Astrocyte (in vitro differentiated cells and primary cell): ENCODE measurements around the gene KIRREL3. TPM values are rescaled to one million over a fixed set of nuclear protein-coding genes. Genes with fewer than 3 reads are reported as not detected.

ENCODE experiments used
- DNase-seq: peaks from one replicate; pipeline ENCODE4 v3.0.0-alpha.2; 2010; ENCODE audit warnings: low read depth
- FAIRE-seq: peaks from 2 replicates; lab custom pipeline; 2011; peaks lifted over from hg19 to GRCh38; lab: Jason Lieb, UNC
- H2AFZ ChIP-seq: 2 replicates; pipeline ENCODE4 v1.6.0; 2012; ENCODE audit warnings: low read depth, low read length, inconsistent platforms
- H3K27ac ChIP-seq: 2 replicates; pipeline ENCODE4 v1.5.1; 2011; ENCODE audit warnings: low read depth, low read length, inconsistent platforms
- H3K27me3 ChIP-seq: 2 replicates; pipeline ENCODE4 v1.6.0; 2011; ENCODE audit warnings: low read length, inconsistent platforms; ENCODE audit not compliant: insufficient read depth
- H3K36me3 ChIP-seq: 2 replicates; pipeline ENCODE4 v1.5.1; 2011; ENCODE audit warnings: low read length, inconsistent platforms; ENCODE audit not compliant: insufficient read depth
- H3K4me1 ChIP-seq: 2 replicates; pipeline ENCODE4 v1.5.1; 2011; ENCODE audit warnings: low read length, inconsistent platforms; ENCODE audit not compliant: insufficient read depth
- H3K4me2 ChIP-seq: 2 replicates; pipeline ENCODE4 v1.6.0; 2012; ENCODE audit warnings: low read length, inconsistent platforms
- H3K4me3 ChIP-seq: 2 replicates; pipeline ENCODE4 v1.5.1; 2011; ENCODE audit warnings: low read depth, mild to moderate bottlenecking, low read length, inconsistent platforms; ENCODE audit not compliant: insufficient read depth
- H3K79me2 ChIP-seq: 2 replicates; pipeline ENCODE4 v1.6.0; 2012; ENCODE audit warnings: mild to moderate bottlenecking, low read length, inconsistent platforms; ENCODE audit not compliant: insufficient read depth
- H3K9ac ChIP-seq: 2 replicates; pipeline ENCODE4 v1.6.0; 2012; ENCODE audit warnings: mild to moderate bottlenecking, low read length, inconsistent platforms
- H3K9me3 ChIP-seq: 2 replicates; pipeline ENCODE4 v1.5.1; 2012; ENCODE audit warnings: low read depth, mild to moderate bottlenecking, low read length, inconsistent platforms; ENCODE audit not compliant: insufficient read depth
- H4K20me1 ChIP-seq: 2 replicates; pipeline ENCODE4 v1.6.0; 2012; ENCODE audit warnings: low read length, inconsistent platforms; ENCODE audit not compliant: insufficient read depth
- H3K27ac Mint-ChIP-seq: one replicate; pipeline ENCODE4 v1.8.0; 2021; ENCODE audit warnings: mild to moderate bottlenecking, mixed read lengths; ENCODE audit not compliant: unreplicated experiment
- H3K27me3 Mint-ChIP-seq: one replicate; pipeline ENCODE4 v1.8.0; 2021; ENCODE audit warnings: low read depth, mixed read lengths; ENCODE audit not compliant: unreplicated experiment
- H3K36me3 Mint-ChIP-seq: one replicate; pipeline ENCODE4 v1.8.0; 2021; ENCODE audit warnings: low read depth, mixed read lengths; ENCODE audit not compliant: unreplicated experiment
- H3K4me1 Mint-ChIP-seq: one replicate; pipeline ENCODE4 v1.8.0; 2021; ENCODE audit warnings: low read depth, mixed read lengths; ENCODE audit not compliant: unreplicated experiment
- H3K4me3 Mint-ChIP-seq: one replicate; pipeline ENCODE4 v1.8.0; 2021; ENCODE audit warnings: mild to moderate bottlenecking, moderate library complexity, mixed read lengths; ENCODE audit not compliant: unreplicated experiment
- H3K9me3 Mint-ChIP-seq: one replicate; pipeline ENCODE4 v1.8.0; 2021; ENCODE audit warnings: mild to moderate bottlenecking, mixed read lengths; ENCODE audit not compliant: unreplicated experiment
- EZH2 ChIP-seq: IDR thresholded peaks from 2 replicates; pipeline ENCODE4 v1.6.1; 2012; ENCODE audit warnings: mild to moderate bottlenecking, low read length, inconsistent platforms; ENCODE audit not compliant: insufficient read depth
- total RNA-seq: library from RNA; stranded (reverse); gene quantifications from 2 replicates; pipeline ENCODE4 v1.2.1, GENCODE V29; 2021
- TF ChIP-seq, protein P1 (sequence below): IDR thresholded peaks from 2 replicates; pipeline ENCODE4 v1.5.1; 2011; ENCODE audit warnings: low read depth, mild to moderate bottlenecking, inconsistent platforms, low read length, moderate library complexity; ENCODE audit not compliant: insufficient read depth

The KIRREL3 gene
- total RNA-seq, 1 donor from 2014 or later, result 0.91 TPM

- Mint-ChIP-seq H3K4me1 (no peaks in the 10 kb centered on the region), H3K27me3 (peaks cover 36% of the 10 kb centered on the region), H3K36me3 (no peaks in the 10 kb centered on the region), H3K27ac (no peak overlapping the region), H3K9me3 (peaks cover 2% of the 10 kb centered on the region), H3K4me3 (no peak overlapping the region)
- no peak for TF ChIP-seq EZH2
- TF ChIP-seq, protein P1, sequence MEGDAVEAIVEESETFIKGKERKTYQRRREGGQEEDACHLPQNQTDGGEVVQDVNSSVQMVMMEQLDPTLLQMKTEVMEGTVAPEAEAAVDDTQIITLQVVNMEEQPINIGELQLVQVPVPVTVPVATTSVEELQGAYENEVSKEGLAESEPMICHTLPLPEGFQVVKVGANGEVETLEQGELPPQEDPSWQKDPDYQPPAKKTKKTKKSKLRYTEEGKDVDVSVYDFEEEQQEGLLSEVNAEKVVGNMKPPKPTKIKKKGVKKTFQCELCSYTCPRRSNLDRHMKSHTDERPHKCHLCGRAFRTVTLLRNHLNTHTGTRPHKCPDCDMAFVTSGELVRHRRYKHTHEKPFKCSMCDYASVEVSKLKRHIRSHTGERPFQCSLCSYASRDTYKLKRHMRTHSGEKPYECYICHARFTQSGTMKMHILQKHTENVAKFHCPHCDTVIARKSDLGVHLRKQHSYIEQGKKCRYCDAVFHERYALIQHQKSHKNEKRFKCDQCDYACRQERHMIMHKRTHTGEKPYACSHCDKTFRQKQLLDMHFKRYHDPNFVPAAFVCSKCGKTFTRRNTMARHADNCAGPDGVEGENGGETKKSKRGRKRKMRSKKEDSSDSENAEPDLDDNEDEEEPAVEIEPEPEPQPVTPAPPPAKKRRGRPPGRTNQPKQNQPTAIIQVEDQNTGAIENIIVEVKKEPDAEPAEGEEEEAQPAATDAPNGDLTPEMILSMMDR, result no peak
- Histone ChIP-seq H3K9me3 (no peaks in the 10 kb centered on the region), H3K36me3 (no peaks in the 10 kb centered on the region), H3K27ac (no peak overlapping the region), H3K4me2 (no peak overlapping the region), H2AFZ (no peak overlapping the region), H4K20me1 (no peaks in the 10 kb centered on the region), H3K4me1 (no peaks in the 10 kb centered on the region), H3K9ac (no peak overlapping the region), H3K27me3 (no peaks in the 10 kb centered on the region), H3K4me3 (no peak overlapping the region), H3K79me2 (no peaks in the 10 kb centered on the region)
- DNase-seq (no peak), FAIRE-seq (no peak)
Observed at GRCh38 chr11:126823274-126823673, 177.3 kb downstream of the KIRREL3 start.

GRCh38 chr11:126821827-126822226 lies 178.7 kb downstream of the KIRREL3 start:
- no peak overlapping the region for H3K4me2 ChIP-seq
- H3K79me2 ChIP-seq, result no peaks in the 10 kb centered on the region
- H3K27ac ChIP-seq, result no peak overlapping the region
- Mint-ChIP-seq H3K4me3 (no peak overlapping the region), H3K9me3 (peaks cover 2% of the 10 kb centered on the region), H3K36me3 (no peaks in the 10 kb centered on the region), H3K27ac (no peak overlapping the region), H3K27me3 (peaks cover 34% of the 10 kb centered on the region), H3K4me1 (peaks cover under 1% of the 10 kb centered on the region)
- no peak overlapping the region for H2AFZ ChIP-seq
- H3K4me1 ChIP-seq, result peaks cover 8% of the 10 kb centered on the region
- no peaks in the 10 kb centered on the region for H3K9me3 ChIP-seq
- TF ChIP-seq, protein P1, result no peak
- no peak for TF ChIP-seq EZH2
- H3K36me3 ChIP-seq, result no peaks in the 10 kb centered on the region
- H3K4me3 ChIP-seq, result no peak overlapping the region
- DNase-seq (no peak), FAIRE-seq (no peak)
- no peak overlapping the region for H3K9ac ChIP-seq
- no peaks in the 10 kb centered on the region for H3K27me3 ChIP-seq
- H4K20me1 ChIP-seq, result no peaks in the 10 kb centered on the region

- H4K20me1 ChIP-seq, result no peaks in the 10 kb centered on the region
- H3K27me3 Mint-ChIP-seq, result peaks cover 23% of the 10 kb centered on the region
- no peak overlapping the region for H3K4me3 Mint-ChIP-seq
- no peak for FAIRE-seq
- H3K4me3 ChIP-seq, result no peak overlapping the region
- no peaks in the 10 kb centered on the region for H3K27me3 ChIP-seq
- peaks cover 10% of the 10 kb centered on the region for H3K4me1 Mint-ChIP-seq
- H3K4me2 ChIP-seq, result no peak overlapping the region
- no peak overlapping the region for H3K27ac Mint-ChIP-seq
- no peak overlapping the region for H3K9ac ChIP-seq
- DNase-seq, result no peak
- H3K27ac ChIP-seq, result no peak overlapping the region
- no peaks in the 10 kb centered on the region for H3K36me3 Mint-ChIP-seq
- no peaks in the 10 kb centered on the region for H3K79me2 ChIP-seq
- H3K9me3 ChIP-seq, result no peaks in the 10 kb centered on the region
- TF ChIP-seq, protein P1, result no peak
- no peak overlapping the region for H2AFZ ChIP-seq
- peaks cover 17% of the 10 kb centered on the region for H3K4me1 ChIP-seq
- H3K36me3 ChIP-seq, result no peaks in the 10 kb centered on the region
- H3K9me3 Mint-ChIP-seq, result peaks cover 2% of the 10 kb centered on the region
Observed at GRCh38 chr11:126819194-126819593, 181.4 kb downstream of the KIRREL3 start.
